Caki2 (cell line): ENCODE results near the gene PMAIP1. TPM values are rescaled to one million over a fixed set of nuclear protein-coding genes. Genes with fewer than 3 reads are reported as not detected.
"Not testable (repeated sequence)": the region's sequence is repeated elsewhere in the genome, so short reads cannot be mapped to it uniquely, and the experiment has no call there.

Source experiments
- DNase-seq: peaks from one replicate; pipeline ENCODE4 v3.0.0-alpha.2; 2015; ENCODE audit warnings: low read depth
- in situ Hi-C: cut with HindIII; loops from 2 replicates; pipeline ENCODE4 v1.10.0; 2016; ENCODE audit warnings: low sequenced_read_pairs, low pct_unique_long_range_greater_than_20kb, mixed read lengths
- total RNA-seq: library from RNA; depleted of rRNA; stranded (reverse); fragments of >200 nt; shearing (Covaris generic); gene quantifications from 2 replicates; pipeline ENCODE4 v1.2.3, GENCODE V29; 2014; ENCODE audit warnings: low replicate concordance

PMAIP1 gene
- total RNA-seq, 1 experiment from 2014 or later, result 8.5 TPM

DNA sequence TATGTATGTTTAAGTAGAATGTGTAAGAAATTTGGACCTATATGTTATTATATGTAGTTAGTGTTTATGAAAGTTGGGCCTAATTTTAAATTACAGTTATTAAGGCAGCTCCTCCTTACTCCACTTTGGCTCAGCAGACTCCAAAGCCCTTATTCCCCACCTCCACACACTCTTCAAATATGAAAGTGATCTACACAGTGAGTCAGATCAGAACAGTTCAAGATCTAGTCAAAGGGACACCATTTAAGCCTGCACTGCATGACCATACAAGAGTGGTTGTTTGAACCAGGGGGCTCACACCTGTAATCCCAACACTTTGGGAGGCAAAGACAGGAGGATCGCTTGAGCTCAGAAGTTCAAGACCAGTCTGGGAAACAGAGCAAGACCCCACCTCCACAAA lies 21.2 kb upstream of the PMAIP1 start:
- in situ Hi-C loops, result no loop called here
- no peak for DNase-seq

DNA sequence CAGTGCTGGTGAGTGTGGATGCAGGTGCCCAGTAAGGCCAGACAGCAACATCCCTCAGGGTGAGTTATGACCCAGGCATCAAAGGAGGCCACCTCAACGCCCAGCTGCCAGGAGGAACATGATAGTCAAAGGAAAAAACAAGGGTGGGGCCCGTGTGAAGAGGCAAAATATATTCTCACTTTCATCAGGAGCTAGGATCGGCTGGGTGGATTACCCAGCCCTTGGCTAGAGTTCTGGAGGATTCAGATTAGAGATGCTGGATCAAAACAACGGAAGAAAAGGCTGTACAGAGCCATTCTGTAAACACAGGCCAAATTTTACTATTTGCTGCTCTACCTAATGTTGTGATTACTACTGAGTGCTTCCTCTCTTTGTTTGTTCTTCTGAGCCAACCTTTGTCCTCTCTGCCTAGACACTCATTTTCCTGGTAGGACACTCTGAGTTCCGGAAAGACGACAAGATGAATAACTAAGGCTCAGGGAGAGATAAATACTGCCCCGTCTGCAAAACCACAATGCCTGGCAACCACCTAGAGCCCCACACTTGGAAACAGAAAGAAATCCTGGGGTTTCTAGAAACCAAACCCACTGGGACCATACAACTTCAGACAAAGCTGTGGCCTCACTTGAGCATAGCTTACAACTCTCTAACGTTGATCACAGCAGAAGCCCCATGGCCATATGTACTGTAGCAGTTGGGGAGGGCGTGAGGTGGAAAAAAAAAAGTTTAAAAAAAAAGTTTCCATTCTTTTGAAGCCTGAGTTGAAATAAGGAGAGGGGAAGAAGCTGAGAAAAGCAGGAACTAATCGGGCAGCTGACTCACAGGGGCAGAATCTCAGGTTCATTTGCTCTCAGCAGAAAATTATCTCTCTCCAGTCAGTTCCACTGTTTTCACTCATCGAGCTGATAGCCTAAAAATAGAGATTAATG lies 17.8 kb upstream of the PMAIP1 start:
- DNase-seq, result no peak
- in situ Hi-C loops, result no loop called here

- in situ Hi-C loops, result no loop called here
- DNase-seq, result no peak
Observed at GRCh38 chr18:59884351-59884750, 15.4 kb upstream of the PMAIP1 start.

DNA sequence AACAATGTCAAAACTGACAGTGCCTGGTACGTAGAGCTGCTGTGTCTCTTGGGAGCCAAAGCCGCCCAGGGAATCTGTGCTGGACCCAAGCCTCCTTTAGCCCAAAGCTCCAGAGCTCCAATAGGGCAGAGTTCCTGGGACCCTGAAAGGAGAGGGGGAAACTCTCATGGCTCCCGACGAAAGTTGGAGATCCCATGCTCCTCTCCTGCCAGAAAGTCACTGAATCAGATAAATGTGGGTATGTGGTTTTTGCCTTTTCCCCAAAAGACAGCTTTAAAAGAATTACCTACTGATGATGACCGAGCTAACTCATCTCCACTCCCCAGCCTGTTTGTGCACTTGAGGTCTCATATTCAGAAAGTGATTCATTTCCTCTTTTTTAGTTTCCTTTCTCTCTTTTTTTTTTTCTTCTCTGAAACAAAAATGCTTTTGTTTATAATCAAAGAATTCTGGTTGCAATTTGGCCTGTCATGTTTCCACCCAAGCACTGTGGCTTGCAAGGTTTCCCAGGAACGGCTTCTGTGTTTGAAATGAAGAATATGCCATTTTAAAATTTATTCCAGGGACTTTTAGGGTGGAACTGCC lies 14.1 kb upstream of the PMAIP1 start:
- DNase-seq, result no peak
- in situ Hi-C loops, result no loop called here

- in situ Hi-C loops, DNase-seq: not testable (repeated sequence)
Observed at GRCh38 chr18:59886399-59886798, 13.4 kb upstream of the PMAIP1 start.

- no peak for DNase-seq
- in situ Hi-C loops, result no loop called here
Observed at GRCh38 chr18:59892123-59892522, 7.7 kb upstream of the PMAIP1 start.

GRCh38 chr18:59893971-59894370 lies 5.8 kb upstream of the PMAIP1 start:
- no peak for DNase-seq
- in situ Hi-C loops, result no loop called here

DNA sequence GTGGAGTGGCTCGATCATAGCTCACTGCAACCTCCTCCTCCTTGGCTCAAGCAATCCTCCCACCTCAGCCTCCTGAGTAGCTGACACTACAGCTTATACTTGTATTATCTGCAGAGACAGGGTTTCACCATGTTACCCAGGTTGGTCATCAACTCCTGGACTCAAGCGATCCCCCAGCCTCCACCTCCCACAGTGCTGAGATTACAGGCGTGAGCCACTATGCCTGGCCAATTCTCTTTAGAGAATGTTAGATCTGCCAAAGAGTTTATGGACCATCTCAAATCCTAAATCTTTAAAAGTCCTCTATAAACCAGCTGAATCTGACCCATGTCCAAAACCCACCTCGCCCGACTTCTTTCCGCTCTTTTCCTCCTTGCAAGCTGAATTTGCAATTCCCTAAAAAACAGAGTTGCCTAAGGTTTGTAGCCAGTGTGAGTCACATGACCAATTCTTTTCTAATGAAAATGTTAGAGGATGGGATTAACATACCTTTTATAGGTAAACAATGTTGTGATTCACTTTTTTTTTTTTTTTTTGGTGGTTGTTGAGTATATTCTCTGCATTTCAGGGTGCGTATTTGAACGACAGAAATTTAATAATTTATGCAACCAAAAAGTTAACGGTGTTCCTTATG lies 2.4 kb upstream of the PMAIP1 start:
- in situ Hi-C loops, result no loop called here
- no peak for DNase-seq

DNA sequence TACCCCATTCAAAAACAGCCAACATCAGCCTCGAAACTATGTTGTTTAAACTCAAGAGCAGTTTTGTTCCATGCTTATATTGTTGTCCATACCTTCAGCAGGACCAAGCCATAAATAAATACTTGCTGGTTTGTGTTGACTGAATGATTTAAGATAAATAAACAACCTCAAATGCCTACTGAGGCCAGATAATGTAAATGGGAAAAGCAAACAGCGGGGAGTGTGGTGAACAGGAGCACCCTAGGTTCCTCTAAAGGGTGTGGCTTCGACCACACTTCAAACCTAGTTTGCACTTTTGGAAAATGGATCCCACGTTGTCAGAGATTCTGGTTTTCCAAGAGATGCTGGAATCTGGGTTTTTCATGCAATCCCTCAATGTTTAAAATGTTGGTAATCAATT lies 1.7 kb upstream of the PMAIP1 start:
- in situ Hi-C loops, result no loop called here

DNA sequence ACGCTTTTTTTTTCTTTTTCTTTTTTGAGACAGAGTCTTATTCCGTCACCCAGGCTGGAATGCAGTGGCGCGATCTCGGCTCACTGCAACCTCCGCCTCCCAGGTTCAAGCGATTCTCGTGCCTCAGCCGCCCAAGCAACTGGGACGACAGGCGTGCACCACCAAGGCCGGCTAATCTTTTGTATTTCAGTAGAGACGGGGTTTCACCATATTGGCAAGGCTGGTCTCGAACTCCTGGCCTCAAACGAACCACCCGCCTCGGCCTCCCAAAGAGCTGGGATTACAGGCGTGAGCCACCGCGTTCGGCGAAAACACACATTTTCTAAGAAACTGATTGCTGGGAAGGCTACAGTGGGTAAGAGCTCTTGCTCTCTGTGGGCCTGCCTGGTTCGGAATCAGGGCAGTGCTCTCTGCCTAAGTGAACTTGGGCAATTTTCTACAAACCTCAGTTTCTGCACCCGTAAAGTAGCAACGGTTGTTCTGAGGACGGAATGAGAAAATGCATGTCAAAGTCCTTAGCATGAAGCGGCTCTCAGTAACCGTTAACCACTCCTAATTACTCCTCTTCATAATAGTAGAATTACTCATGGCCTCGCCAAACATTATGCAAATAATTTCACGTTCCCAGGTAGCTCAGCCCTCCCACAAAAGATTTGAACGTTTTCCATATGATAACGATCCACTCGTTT lies 1.0 kb upstream of the PMAIP1 start:
- in situ Hi-C loops, result no loop called here
- DNase-seq, result no peak

More for the DNA sequence above, 1.7 kb upstream of the PMAIP1 start:
- DNase-seq, result no peak

DNA sequence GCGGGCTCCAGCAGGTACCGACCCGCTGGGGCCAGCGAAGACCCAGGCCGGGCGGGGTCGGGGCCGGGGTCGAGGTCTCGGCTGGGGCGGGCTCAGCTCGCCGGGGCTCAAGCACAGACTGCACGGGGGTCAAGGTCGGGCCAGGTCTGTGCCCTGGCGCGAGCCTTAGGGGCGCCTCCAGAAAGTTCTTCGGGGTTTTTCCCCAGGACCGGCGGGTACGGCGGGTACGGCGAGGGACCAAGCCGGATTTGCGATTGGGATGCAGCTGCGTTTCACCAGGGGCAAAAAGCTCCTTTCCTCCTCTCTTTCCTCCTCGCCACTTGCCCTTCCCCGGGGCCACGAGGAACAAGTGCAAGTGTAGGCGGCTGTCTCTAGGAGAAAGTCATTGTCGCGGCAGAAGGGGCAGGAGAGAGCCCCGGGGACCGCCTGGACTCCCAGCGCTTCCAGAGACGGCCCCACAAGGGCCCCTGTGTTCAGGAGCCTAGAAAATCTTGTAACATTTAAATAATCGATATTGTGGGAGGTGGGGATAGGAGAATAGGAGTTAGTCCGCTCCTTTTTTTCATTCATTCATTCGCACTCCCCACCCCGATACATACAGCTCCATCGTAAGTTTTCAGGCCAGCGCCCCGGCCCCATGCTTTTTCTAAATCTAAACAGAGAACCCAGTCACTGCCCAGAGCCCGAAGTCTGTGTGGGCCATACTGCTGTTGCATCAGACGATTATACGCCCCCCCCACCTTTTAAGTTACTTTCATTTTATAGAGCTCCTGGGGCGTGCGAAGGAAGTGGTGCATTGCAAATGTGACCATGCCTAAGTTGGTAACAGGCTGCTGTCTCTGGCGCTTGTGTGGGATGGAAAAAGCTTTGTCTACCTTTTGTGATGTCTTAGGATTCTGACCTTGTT lies 679 bp downstream of the PMAIP1 start:
- in situ Hi-C loops, result no loop called here
- DNase-seq, result peak; percentile 52

- in situ Hi-C loops, result no loop called here
- DNase-seq, result peak; percentile 59
Observed at GRCh38 chr18:59902131-59902992, 2.6 kb downstream of the PMAIP1 start.

GRCh38 chr18:59902993-59903610 lies 3.3 kb downstream of the PMAIP1 start:
- in situ Hi-C loops, result no loop called here
- no peak for DNase-seq

GRCh38 chr18:59904011-59904601 lies 4.3 kb downstream of the PMAIP1 start:
- in situ Hi-C loops, result no loop called here
- DNase-seq, result no peak

DNA sequence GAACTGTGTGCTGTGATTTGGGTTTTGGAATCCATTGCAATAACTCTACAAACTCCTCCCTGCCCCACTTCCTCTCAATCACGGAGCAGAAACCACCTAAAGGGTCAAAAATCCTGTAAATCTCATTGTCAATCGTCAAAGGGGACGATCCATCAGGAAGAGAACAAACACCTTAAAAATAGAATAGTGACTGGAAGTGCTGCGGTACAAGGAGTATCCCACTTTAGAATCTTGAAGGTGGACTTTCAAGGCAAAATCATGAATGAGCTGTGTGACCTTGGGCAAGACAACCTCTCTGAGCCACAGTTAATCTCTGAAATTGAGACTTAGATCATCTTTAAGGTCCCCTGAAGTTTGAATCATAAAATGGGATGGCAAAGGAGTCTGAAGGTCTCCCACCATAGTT lies 5.9 kb downstream of the PMAIP1 start:
- in situ Hi-C loops, result no loop called here
- DNase-seq, result no peak

- in situ Hi-C loops, result no loop called here
- no peak for DNase-seq
Observed at GRCh38 chr18:59906203-59906602, 6.4 kb downstream of the PMAIP1 start.
